Measurements from ENCODE around the gene TYMS.
A peak's percentile ranks its signal among the peaks of the same experiment; 100 is the strongest.

TYMS gene

GRCh38 chr18:647304-647703 lies 10.1 kb upstream of the TYMS start:
- DNase-seq = no peak

- DNase-seq = no peak
These were observed 8.1 kb upstream of the TYMS start for GRCh38 chr18:649341-649740.

GRCh38 chr18:650428-650858 lies 7.0 kb upstream of the TYMS start:
- DNase-seq = no peak

GRCh38 chr18:652131-652530 lies 5.3 kb upstream of the TYMS start:
- no peak for DNase-seq

- DNase-seq = no peak
These were observed 3.9 kb upstream of the TYMS start for GRCh38 chr18:653512-653911.

GRCh38 chr18:654601-655000 lies 2.9 kb upstream of the TYMS start:
- no peak for DNase-seq

- DNase-seq = no peak
These were observed 2.0 kb upstream of the TYMS start for GRCh38 chr18:655445-655844.

GRCh38 chr18:658001-658946 lies 821 bp downstream of the TYMS start:
- peak; percentile 53 for DNase-seq

GRCh38 chr18:658947-659533 lies 1.6 kb downstream of the TYMS start:
- no peak for DNase-seq

- DNase-seq = no peak
These were observed 2.1 kb downstream of the TYMS start for GRCh38 chr18:659597-659996.

- no peak for DNase-seq
These were observed 4.7 kb downstream of the TYMS start for GRCh38 chr18:662197-662596.

- DNase-seq = no peak
These were observed 8.7 kb downstream of the TYMS start for GRCh38 chr18:666177-666576.

- no peak for DNase-seq
These were observed 9.2 kb downstream of the TYMS start for GRCh38 chr18:666628-667027.

- DNase-seq = no peak
These were observed 10.8 kb downstream of the TYMS start for GRCh38 chr18:668260-668659.

GRCh38 chr18:669077-669476 lies 11.6 kb downstream of the TYMS start:
- no peak for DNase-seq

- DNase-seq = no peak
These were observed 13.1 kb downstream of the TYMS start for GRCh38 chr18:670522-670921.

- DNase-seq = no peak
These were observed 14.0 kb downstream of the TYMS start for GRCh38 chr18:671405-671804.

- no peak for DNase-seq
These were observed 15.9 kb downstream of the TYMS start for GRCh38 chr18:673317-673716.

GRCh38 chr18:673769-674168 lies 16.3 kb downstream of the TYMS start:
- DNase-seq = no peak

- DNase-seq = no peak
These were observed 17.9 kb downstream of the TYMS start for GRCh38 chr18:675307-675706.

- DNase-seq = no peak
These were observed 18.6 kb downstream of the TYMS start for GRCh38 chr18:676069-676468.

- DNase-seq = no peak
These were observed 19.3 kb downstream of the TYMS start for GRCh38 chr18:676736-677135.

- DNase-seq = no peak
These were observed 19.7 kb downstream of the TYMS start for GRCh38 chr18:677145-677544.

- no peak for DNase-seq
These were observed 20.5 kb downstream of the TYMS start for GRCh38 chr18:677951-678381.

Measured in NCI-H187 treated with DMSO at 0.1 percent for 48 hours (cell line).